GM12873 (cell line): ENCODE measurements around the gene RBBP8NL.

Experiments used
- TF ChIP-seq, protein P1 (sequence below): IDR thresholded peaks from 2 replicates; pipeline ENCODE4 v1.5.1; 2012; ENCODE audit warnings: low read depth, mild to moderate bottlenecking, moderate library complexity, low read length, control low read depth; ENCODE audit not compliant: insufficient read depth; ENCODE audit errors: missing control alignments

The RBBP8NL gene

DNA sequence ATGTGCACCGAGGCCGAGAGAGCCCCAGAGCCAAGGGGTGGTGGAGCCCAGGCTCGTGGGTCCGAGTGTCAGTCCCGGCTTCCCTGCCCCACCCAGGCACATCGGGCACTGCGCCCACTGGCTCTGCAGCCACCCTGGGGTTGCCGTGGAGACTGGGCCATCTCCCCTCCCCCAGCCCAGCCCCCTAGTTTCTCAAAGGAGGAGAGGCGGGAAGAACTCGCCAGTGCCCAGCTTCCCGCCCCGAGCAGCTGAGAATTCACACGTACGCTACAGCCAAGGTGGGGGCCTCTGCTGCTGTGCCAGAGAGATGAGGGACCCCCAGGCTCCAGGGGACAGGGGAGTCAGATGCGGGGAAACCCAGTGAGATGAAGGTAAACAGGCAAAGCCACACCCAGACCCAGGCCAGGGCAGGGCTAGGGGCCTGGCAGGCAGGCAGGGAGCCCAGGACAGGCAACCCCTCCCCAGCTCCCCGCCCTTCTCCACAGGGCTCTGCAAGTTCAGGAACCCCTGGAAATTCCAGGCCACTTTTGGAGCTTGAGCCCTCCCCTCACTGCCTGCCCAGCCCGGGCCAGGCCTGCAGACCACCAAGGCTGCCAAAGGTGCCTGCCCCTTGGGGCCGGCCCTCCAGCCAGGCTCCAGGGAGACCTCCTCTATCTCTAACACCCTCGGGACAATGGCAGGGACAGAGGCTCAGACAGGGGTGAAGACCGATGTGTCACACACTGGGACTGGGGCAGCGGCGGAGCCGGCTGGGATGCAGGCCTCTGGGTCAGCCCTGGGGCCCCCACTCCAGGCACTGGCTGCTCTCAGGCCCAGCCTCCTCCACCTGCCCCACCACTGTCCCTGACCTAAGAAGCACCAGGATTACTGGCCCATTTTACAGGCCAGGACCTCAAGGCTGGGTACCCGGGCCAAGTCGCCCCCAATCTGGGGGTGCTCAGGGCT, 66.2 kb downstream of the RBBP8NL start:
- TF ChIP-seq, protein P1, sequence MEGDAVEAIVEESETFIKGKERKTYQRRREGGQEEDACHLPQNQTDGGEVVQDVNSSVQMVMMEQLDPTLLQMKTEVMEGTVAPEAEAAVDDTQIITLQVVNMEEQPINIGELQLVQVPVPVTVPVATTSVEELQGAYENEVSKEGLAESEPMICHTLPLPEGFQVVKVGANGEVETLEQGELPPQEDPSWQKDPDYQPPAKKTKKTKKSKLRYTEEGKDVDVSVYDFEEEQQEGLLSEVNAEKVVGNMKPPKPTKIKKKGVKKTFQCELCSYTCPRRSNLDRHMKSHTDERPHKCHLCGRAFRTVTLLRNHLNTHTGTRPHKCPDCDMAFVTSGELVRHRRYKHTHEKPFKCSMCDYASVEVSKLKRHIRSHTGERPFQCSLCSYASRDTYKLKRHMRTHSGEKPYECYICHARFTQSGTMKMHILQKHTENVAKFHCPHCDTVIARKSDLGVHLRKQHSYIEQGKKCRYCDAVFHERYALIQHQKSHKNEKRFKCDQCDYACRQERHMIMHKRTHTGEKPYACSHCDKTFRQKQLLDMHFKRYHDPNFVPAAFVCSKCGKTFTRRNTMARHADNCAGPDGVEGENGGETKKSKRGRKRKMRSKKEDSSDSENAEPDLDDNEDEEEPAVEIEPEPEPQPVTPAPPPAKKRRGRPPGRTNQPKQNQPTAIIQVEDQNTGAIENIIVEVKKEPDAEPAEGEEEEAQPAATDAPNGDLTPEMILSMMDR, result no peak
